Posterior vena cava (tissue), 2 donors: ENCODE results near the gene FAM72A. TPM values are rescaled to one million over a fixed set of nuclear protein-coding genes. Genes with fewer than 3 reads are reported as not detected.
"Not testable (repeated sequence)": the region's sequence is repeated elsewhere in the genome, so short reads cannot be mapped to it uniquely, and the experiment has no call there.

Source experiments
- DNase-seq: peaks from one replicate; pipeline ENCODE4 v3.0.0-alpha.2; 2020; ENCODE audit warnings: low spot score
- intact Hi-C, 2 donors: fragments of 100-400 bp; cut with DNase I; formaldehyde crosslinking; loops; one replicate each; pipeline versions ENCODE4 v1.14.1 to v1.14.2; 2022 to 2023
- total RNA-seq, 2 donors: library from RNA; stranded (reverse); fragmentation: NEBNext Ultra II Directional; extraction: Animal tissue kit (Norgen Biotek cat#: 25700); gene quantifications; one replicate each; pipeline ENCODE4 v1.2.1, GENCODE V29; 2021
- donor health status: DM: yes; HTN: yes; CAD: no.
- donor health status: DM: yes; HTN: yes; CAD: no.

FAM72A gene
- total RNA-seq, 2 donors from 2014 or later = 2.6 to 4.5 TPM

- DNase-seq, intact Hi-C loops: not testable (repeated sequence)
Measured at GRCh38 chr1:206175459-206176113, 27.1 kb downstream of the FAM72A start.

GRCh38 chr1:206174182-206174868 is 28.3 kb downstream of the FAM72A start:
- intact Hi-C loops, DNase-seq: not testable (repeated sequence)

GRCh38 chr1:206173110-206173719 is 29.4 kb downstream of the FAM72A start:
- DNase-seq, intact Hi-C loops: not testable (repeated sequence)

DNA sequence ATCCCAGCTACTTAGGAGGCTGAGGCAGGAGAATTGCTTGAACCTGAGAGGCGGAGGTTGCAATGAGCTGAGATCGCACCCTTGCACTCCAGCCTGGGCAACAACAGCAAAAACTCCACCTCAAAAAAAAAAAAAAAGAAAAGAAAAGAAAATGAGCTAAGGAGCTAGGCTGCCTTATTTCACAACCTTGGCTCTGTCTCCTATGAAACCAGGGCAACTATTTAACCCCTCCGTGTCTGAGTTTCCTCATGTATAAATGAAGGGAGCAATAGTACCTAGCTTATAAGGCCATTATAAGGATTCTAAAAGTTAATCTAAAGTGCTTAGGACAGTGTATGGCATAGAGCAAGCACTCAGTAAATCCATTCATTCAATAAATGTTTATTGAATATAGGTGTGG is 32.8 kb downstream of the FAM72A start:
- intact Hi-C loops, DNase-seq: not testable (repeated sequence)

DNA sequence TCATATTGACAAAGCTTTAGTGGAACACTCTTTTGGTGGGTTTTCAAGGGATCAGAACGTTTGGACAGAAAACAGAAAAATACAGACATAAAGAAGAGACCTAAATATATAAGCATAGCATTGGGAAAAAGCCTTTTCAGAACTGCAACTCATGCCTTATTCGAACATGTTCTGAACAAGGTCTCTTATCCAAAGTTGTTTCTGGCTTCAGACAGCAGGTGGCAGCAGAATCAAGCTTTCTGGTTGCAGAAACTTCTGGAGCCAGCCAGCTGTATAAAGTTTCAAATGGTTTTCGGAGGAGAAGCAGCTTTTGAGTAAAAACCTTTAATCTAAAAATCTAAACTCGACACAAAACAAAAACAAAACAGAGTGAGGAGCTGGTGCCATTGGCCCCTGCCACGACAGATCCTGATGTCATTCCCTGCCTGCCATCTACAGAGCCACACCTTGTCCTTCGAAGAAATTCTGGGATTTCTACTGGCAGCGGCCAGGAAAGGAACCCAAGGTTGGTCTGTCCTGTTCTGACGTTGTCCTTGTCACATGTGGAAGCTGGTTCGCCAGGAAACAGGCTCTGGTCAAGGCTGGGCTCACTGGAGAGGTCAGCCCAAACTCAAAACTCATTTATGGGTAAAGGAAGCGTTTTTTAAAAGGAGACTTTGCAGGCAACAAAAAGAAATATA is 35.1 kb downstream of the FAM72A start:
- DNase-seq, intact Hi-C loops: not testable (repeated sequence)

DNA sequence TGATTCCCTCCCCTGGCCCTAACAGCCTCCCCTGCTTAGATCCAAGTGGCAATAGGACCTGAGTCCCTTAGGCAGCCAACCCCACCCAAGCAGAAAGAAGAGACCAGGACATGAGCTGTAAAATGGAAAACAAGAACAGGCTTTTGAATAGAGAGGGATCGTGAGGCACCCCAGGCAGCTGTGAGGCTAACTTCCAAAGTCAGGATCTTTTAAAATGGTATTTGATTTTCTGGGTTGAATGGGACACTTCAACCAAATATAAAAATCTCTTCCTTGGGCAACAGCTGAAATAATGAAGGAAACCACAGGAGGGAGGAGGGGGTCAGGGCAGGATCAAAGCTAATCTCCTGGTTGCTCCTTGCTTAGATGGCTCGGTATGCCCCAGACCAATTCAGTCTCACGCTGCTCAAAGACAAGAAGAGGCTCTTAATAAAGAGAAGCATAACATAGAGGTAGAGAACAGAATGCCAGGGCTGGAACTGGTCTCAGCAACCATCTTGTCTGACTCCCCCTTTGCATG is 56.8 kb downstream of the FAM72A start:
- intact Hi-C loops = no loop called here

GRCh38 chr1:206144605-206145004 is 58.0 kb downstream of the FAM72A start:
- DNase-seq = no peak
- intact Hi-C loops = no loop called here

More for the DNA sequence above, 56.8 kb downstream of the FAM72A start:
- no peak for DNase-seq

- intact Hi-C loops = no loop called here
- no peak for DNase-seq
Measured at GRCh38 chr1:206143537-206144172, 59.0 kb downstream of the FAM72A start.

DNA sequence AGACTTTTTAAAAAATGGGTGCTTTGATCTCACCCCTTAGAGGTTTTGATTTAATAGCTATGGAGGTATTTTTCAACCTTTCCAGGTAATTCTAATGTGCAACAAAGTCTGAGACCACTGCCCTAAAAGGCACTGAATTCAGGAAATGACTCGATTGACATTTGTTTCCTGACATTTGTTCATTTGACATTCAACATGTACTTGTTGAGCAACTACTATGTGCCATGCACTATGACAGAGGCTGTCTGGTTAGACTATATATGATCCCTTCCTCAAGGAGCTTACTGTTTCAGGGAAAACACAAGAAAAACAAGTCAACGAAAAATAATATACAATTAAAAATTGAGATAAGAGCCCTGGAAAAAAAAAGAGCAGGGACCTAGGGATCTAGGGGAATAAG is 59.9 kb downstream of the FAM72A start:
- no peak for DNase-seq
- intact Hi-C loops = no loop called here

DNA sequence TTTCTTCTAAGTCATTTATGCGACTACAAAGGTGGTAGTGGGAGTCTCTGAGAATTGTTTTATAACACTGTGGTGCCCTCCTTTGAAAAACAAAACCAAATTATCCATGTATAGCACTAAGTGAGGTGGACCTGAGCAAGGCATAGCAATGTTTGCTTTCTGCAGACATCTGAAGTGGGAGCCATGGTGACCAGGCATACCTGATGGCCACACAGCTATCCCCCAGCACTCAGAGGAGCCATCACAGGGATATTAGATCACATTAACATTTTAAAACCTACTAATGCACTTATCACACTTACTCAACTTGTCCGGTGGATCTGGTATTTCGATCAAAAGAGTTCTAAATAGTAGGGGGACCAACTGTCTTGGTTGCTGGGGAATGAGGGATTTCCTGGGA is 60.6 kb downstream of the FAM72A start:
- intact Hi-C loops = no loop called here
- DNase-seq = no peak

DNA sequence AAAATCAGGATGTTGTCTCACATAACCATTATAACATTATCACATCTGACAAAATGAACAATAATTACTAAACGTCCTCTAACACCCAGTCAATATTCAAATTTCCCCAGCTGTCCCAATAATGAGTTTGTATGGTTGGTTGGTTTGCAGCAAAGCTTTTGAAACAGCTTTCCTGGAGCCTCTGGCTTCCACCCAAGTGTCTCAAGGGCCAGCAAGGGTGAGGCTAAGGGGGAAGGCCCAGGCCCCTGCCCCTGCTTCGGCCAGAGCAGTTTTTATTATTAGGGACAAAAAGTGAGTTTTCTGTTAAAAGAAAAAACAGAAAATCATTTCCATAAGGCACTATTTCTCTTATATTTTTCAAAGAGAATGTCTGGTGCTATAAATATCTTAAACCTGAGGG is 66.4 kb downstream of the FAM72A start:
- DNase-seq = no peak
- intact Hi-C loops = no loop called here

Other genes with a start within 250 kb of the FAM72A start
- 1 to 10 TPM; 3.2 to 9.2 TPM for gene RAB7B, start 199.4 kb downstream of the FAM72A start, total RNA-seq
- not detected for gene CTSE, start 178.9 kb downstream of the FAM72A start, total RNA-seq
- gene RHEX, start 149.7 kb downstream of the FAM72A start, total RNA-seq = 1 to 10 TPM; 1.8 to 4.3 TPM
- gene AVPR1B, start 85.5 kb downstream of the FAM72A start, total RNA-seq = not detected
- gene SRGAP2, start 702 bp upstream of the FAM72A start, total RNA-seq = 10 to 100 TPM; 60.4 to 70.1 TPM